ENCODE measurements around the gene INPP5E. TPM values are rescaled to one million over a fixed set of nuclear protein-coding genes. Genes with fewer than 3 reads are reported as not detected.

The INPP5E gene, protein sequence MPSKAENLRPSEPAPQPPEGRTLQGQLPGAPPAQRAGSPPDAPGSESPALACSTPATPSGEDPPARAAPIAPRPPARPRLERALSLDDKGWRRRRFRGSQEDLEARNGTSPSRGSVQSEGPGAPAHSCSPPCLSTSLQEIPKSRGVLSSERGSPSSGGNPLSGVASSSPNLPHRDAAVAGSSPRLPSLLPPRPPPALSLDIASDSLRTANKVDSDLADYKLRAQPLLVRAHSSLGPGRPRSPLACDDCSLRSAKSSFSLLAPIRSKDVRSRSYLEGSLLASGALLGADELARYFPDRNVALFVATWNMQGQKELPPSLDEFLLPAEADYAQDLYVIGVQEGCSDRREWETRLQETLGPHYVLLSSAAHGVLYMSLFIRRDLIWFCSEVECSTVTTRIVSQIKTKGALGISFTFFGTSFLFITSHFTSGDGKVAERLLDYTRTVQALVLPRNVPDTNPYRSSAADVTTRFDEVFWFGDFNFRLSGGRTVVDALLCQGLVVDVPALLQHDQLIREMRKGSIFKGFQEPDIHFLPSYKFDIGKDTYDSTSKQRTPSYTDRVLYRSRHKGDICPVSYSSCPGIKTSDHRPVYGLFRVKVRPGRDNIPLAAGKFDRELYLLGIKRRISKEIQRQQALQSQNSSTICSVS
- total RNA-seq (2014; rRNA removed; shearing (Covaris generic)) = 14.3 and 18.3 TPM in 2 replicates

DNA sequence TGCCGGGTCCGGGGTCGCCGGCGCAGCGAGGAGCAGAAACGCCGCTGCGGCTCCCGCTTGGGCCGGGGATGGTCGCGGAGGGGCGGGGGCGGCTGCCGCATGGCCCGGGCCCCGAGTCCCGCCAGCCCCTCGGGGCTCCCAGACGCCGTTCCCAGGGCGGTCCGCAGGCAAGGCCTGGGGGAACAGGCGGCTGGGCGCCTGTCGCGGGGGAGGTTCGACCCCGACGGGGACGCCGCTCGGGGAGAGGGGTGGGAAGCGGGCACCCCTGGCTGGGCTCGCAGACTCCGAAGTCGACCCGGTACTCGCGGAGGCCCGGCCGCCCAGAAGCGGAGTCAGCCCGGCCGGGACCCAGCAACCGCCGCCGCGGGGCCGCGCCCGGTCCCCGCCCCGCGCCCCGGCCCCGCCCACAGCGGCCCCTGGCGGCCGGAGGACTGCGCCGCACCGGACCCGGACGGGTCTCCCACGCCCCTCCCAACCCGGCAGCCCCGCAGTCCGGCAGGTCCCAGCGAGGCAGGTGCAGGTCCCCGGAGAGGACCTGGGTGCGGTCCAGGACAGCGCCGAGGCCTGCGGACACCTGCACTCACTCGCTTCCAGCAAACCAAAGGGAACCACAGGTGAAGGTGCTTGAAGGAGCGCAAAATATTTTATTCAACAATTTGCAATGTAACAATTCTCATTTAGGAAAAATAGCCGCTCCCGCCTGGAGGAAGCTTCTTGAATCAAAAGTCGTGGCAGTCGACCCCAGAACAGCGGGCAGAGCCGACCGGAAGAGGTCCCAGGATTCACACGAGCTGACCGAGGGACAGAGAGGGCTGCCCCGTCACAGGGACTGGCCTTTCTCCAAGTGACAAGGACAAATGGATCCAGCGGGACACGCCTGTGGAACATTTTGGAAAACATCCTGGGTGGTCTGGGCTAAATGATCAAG lies at the start of gene INPP5E:
Gene INPP5E (minus strand): TSS at position 365 of the 928 bp plus-strand sequence. CDS start 426 bp downstream, outside the sequence.
- peak; percentile 79 to 81 for DNase-seq
- Histone ChIP-seq H3K4me3 (peak within 1 kb of the TSS; percentile 87), H3K36me3 (peaks cover 28% of the 10 kb centered on the region), H3K27ac (peak within 1 kb of the TSS; percentile 15; the same call in 1 of the 2 replicates), H3K27me3 (no peaks in the 10 kb centered on the region), H3K9me3 (replicated peaks) (no peaks in the 10 kb centered on the region), H3K4me1 (peaks cover 22% of the 10 kb centered on the region)

DNA sequence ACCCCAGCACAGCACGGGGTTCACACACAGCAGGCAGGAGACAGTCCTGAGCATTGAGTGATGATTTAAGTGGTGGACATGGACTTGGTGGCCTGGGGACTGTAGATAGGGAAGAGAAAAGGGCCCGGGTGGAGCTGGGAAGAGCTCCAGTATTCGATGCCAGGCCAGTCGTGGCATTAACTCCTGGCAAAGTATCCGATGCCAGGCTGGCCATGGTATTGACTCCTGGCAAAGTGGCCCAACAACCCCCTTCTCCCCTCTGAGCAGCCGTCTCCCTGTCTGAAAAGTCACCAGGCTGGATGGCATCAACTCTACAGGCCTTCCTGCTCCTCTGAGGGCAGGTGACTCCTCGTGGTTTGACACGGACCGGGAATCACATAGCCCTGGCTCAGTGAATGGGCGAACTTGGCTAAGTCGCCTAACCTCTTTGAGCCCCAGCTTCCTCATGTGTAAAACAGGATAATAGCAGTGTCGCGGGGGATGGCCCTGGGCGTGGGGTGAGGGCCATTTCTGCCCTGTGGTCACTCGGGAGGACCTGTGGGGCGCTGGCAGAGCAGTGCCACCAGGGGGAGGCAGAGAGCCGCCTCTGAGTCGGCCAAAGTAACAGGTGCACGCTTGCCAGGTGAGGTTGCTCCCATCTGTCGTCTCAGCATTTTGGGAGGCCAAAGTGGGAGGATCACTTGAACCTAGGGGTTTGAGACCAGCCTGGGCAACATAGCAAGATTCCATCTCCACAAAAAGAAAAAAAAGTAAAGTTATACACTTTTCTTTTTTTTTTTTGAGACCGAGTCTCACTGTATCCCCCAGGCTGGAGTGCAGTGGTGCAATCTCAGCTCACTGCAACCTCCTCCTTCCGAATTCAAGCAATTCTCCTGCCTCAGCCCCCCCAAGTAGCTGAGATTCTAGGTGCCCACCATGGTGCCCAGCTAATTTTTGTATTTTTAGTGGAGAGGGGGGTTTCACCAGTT lies 48.9 kb upstream of the INPP5E start:
- H3K4me1 ChIP-seq = peaks cover 6% of the 10 kb centered on the region; the same call in 1 of the 2 replicates
- peak; percentile 66 to 84 for DNase-seq
- no peaks in the 10 kb centered on the region for H3K9me3 ChIP-seq (replicated peaks)
- no peak overlapping the region for H3K4me3 ChIP-seq
- no peaks in the 10 kb centered on the region for H3K27me3 ChIP-seq
- no peaks in the 10 kb centered on the region for H3K36me3 ChIP-seq
- H3K27ac ChIP-seq = no peak overlapping the region

- no peak overlapping the region for H3K4me3 ChIP-seq
- H3K27me3 ChIP-seq = no peaks in the 10 kb centered on the region
- H3K9me3 ChIP-seq (replicated peaks) = no peaks in the 10 kb centered on the region
- no peak overlapping the region for H3K27ac ChIP-seq
- DNase-seq = no peak
- no peaks in the 10 kb centered on the region for H3K36me3 ChIP-seq
- H3K4me1 ChIP-seq = peaks cover 6% of the 10 kb centered on the region; the same call in 1 of the 2 replicates
These were observed 48.0 kb upstream of the INPP5E start for GRCh38 chr9:136487672-136488071.

GRCh38 chr9:136486823-136487620 lies 47.4 kb upstream of the INPP5E start:
- peaks cover 6% of the 10 kb centered on the region; the same call in 1 of the 2 replicates for H3K4me1 ChIP-seq
- H3K4me3 ChIP-seq = no peak overlapping the region
- no peak overlapping the region for H3K27ac ChIP-seq
- no peak for DNase-seq
- H3K9me3 ChIP-seq (replicated peaks) = no peaks in the 10 kb centered on the region
- H3K36me3 ChIP-seq = no peaks in the 10 kb centered on the region
- H3K27me3 ChIP-seq = no peaks in the 10 kb centered on the region

DNA sequence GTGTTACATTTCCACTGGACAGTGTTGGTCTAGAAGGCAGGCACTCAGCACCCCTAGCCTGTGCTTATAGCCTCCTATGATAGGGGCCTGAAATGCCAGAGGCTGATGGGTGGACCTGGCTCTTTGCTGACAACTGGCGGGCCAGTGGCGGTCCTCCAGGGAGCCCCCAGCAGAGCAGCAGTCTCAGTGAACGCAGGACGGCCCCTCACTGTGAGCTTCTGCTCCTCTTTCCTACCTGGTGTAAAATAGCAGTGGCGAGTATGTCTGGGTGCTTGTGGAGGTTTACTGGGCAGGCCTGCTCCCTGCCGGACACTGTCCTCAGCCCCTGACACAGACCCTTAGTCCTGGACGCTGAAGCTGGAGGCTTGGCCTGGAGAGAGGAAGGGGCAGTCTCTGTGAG lies 46.5 kb upstream of the INPP5E start:
- DNase-seq = no peak
- Histone ChIP-seq H3K4me3 (no peak overlapping the region), H3K4me1 (peaks cover 6% of the 10 kb centered on the region; the same call in 1 of the 2 replicates), H3K36me3 (no peaks in the 10 kb centered on the region), H3K27me3 (no peaks in the 10 kb centered on the region), H3K9me3 (replicated peaks) (no peaks in the 10 kb centered on the region), H3K27ac (no peak overlapping the region)

GRCh38 chr9:136485049-136486045 lies 45.7 kb upstream of the INPP5E start:
- H3K36me3 ChIP-seq = no peaks in the 10 kb centered on the region
- no peak overlapping the region for H3K4me3 ChIP-seq
- H3K4me1 ChIP-seq = peaks cover 6% of the 10 kb centered on the region; the same call in 1 of the 2 replicates
- H3K27me3 ChIP-seq = no peaks in the 10 kb centered on the region
- DNase-seq = peak; percentile 83 to 96
- no peak overlapping the region for H3K27ac ChIP-seq
- no peaks in the 10 kb centered on the region for H3K9me3 ChIP-seq (replicated peaks)

- H3K36me3 ChIP-seq = no peaks in the 10 kb centered on the region; the same call in 1 of the 2 replicates
- H3K9me3 ChIP-seq (replicated peaks) = no peaks in the 10 kb centered on the region
- no peaks in the 10 kb centered on the region for H3K27me3 ChIP-seq
- H3K4me1 ChIP-seq = peaks cover 6% of the 10 kb centered on the region; the same call in 1 of the 2 replicates
- DNase-seq = peak in 1 of 2 experiments; percentile 29
- H3K4me3 ChIP-seq = peak overlapping the region; percentile 68
- H3K27ac ChIP-seq = no peak overlapping the region
These were observed 44.8 kb upstream of the INPP5E start for GRCh38 chr9:136484153-136485048.

- Histone ChIP-seq H3K9me3 (replicated peaks) (no peaks in the 10 kb centered on the region), H3K27me3 (no peaks in the 10 kb centered on the region), H3K36me3 (peaks cover 5% of the 10 kb centered on the region), H3K27ac (peak overlapping the region; percentile 82), H3K4me3 (peak overlapping the region; percentile 68), H3K4me1 (peaks cover 6% of the 10 kb centered on the region; the same call in 1 of the 2 replicates)
- peak; percentile 93 to 96 for DNase-seq
These were observed 44.0 kb upstream of the INPP5E start for GRCh38 chr9:136483589-136484152.

- Histone ChIP-seq H3K27me3 (no peaks in the 10 kb centered on the region), H3K4me3 (peak within 1 kb of the TSS; percentile 93), H3K4me1 (peaks cover 6% of the 10 kb centered on the region; the same call in 1 of the 2 replicates), H3K9me3 (replicated peaks) (no peaks in the 10 kb centered on the region), H3K36me3 (peaks cover 9% of the 10 kb centered on the region), H3K27ac (peak within 1 kb of the TSS; percentile 82)
- DNase-seq = peak; percentile 100
These were observed 43.3 kb upstream of the INPP5E start, which contains the start of gene SEC16A for GRCh38 chr9:136482793-136483588. SEC16A (minus strand) TSS chr9:136483040; CDS start chr9:136477615, 5,425 bp downstream.
